Endothelial cell of umbilical vein (primary cell): ENCODE data around the gene ENAH. TPM values are rescaled to one million over a fixed set of nuclear protein-coding genes. Genes with fewer than 3 reads are reported as not detected.
A peak's percentile ranks its signal among the peaks of the same experiment; 100 is the strongest.

Experiments used
- BruUV-seq: library from RNA; stranded (reverse); fragments of 400-500 nt; replicated peaks from 2 replicates; lab custom pipeline; 2021; lab: Mats Ljungman, UMichigan
- CTCF ChIA-PET: fragments of 300-600, 350-600 bp; sonication (Branson Sonifier 250); formaldehyde crosslinking; loops from one replicate; lab custom pipeline; 2021; ENCODE audit warnings: antibody characterized with exemption, inconsistent platforms; lab: Charles Lee
- POLR2A ChIA-PET: fragments of 300-600, 350-600 bp; sonication (Branson Sonifier 250); formaldehyde crosslinking; loops from one replicate; lab custom pipeline; 2021; ENCODE audit warnings: antibody characterized with exemption, inconsistent platforms; lab: Charles Lee
- DNase-seq: peaks from one replicate; pipeline ENCODE4 v3.0.0-alpha.2; 2011; ENCODE audit warnings: low read depth, low spot score
- FAIRE-seq: peaks from 2 replicates; lab custom pipeline; 2011; peaks lifted over from hg19 to GRCh38; lab: Jason Lieb, UNC
- H2AFZ ChIP-seq: 2 replicates; pipeline ENCODE4 v1.6.0; 2012; ENCODE audit warnings: low read depth, low read length, control low read depth, inconsistent platforms
- H3K27ac ChIP-seq: 2 replicates; pipeline ENCODE4 v1.5.1; 2011; ENCODE audit warnings: low read depth, mild to moderate bottlenecking, control low read depth, low read length, moderate library complexity; ENCODE audit not compliant: insufficient read depth
- H3K27me3 ChIP-seq, 2 experiments: 2 replicates each; pipeline versions ENCODE4 v1.6.0 to v1.6.1; 2011; ENCODE audit warnings: low read length in 2 of 2, mixed read lengths in 1 of 2; ENCODE audit not compliant: control insufficient read depth in 2 of 2, insufficient read depth in 2 of 2
- H3K36me3 ChIP-seq, 2 experiments: 2 replicates in 1 of 2; 3 replicates in 1 of 2; pipeline ENCODE4 v1.5.1; 2011; ENCODE audit warnings: low read length in 2 of 2, mild to moderate bottlenecking in 1 of 2, moderate library complexity in 1 of 2; ENCODE audit not compliant: control insufficient read depth in 2 of 2, insufficient read depth in 2 of 2; ENCODE audit errors: extremely low read depth in 1 of 2
- H3K4me1 ChIP-seq: 3 replicates; pipeline ENCODE4 v1.5.1; 2011; ENCODE audit warnings: mild to moderate bottlenecking, low read length; ENCODE audit not compliant: control insufficient read depth, insufficient read depth; ENCODE audit errors: extremely low read depth
- H3K4me2 ChIP-seq: 2 replicates; pipeline ENCODE4 v1.6.1; 2011; ENCODE audit warnings: low read length, control low read depth, mixed read lengths; ENCODE audit not compliant: insufficient read depth
- H3K4me3 ChIP-seq, 3 experiments: fragments of 200-600 bp in 1 of 3; sonication (generic), shearing (Covaris generic) in 1 of 3; replicated peaks in 1 of 3; 2 replicates each; pipeline ENCODE4 v1.5.1; 2011 to 2016; ENCODE audit warnings: control low read depth in 3 of 3, low read length in 3 of 3, mild to moderate bottlenecking in 2 of 3, inconsistent platforms in 1 of 3, low read depth in 1 of 3, moderate library complexity in 1 of 3; ENCODE audit not compliant: insufficient read depth in 1 of 3
- H3K79me2 ChIP-seq: 2 replicates; pipeline ENCODE4 v1.6.0; 2012; ENCODE audit warnings: low read length, inconsistent platforms; ENCODE audit not compliant: control insufficient read depth, insufficient read depth
- H3K9ac ChIP-seq: replicated peaks from 2 replicates; pipeline ENCODE3; 2011; ENCODE audit warnings: low read length, control low read depth; ENCODE audit not compliant: insufficient read depth; ENCODE audit errors: extremely low read depth
- H3K9me1 ChIP-seq: replicated peaks from 3 replicates; pipeline ENCODE4 v1.6.0; 2011; ENCODE audit warnings: mild to moderate bottlenecking, low read length; ENCODE audit not compliant: control insufficient read depth, insufficient read depth; ENCODE audit errors: extremely low read depth
- H3K9me3 ChIP-seq: replicated peaks from 2 replicates; pipeline ENCODE4 v1.5.1; 2012; ENCODE audit warnings: low read length, inconsistent platforms; ENCODE audit not compliant: control insufficient read depth, insufficient read depth
- H4K20me1 ChIP-seq: replicated peaks from 2 replicates; pipeline ENCODE3; 2011; ENCODE audit warnings: mild to moderate bottlenecking, low read length; ENCODE audit not compliant: control insufficient read depth, insufficient read depth; ENCODE audit errors: extremely low read depth
- CTCF ChIP-seq, 2 donors: IDR thresholded peaks; 1 replicate in 1 of 2; 2 replicates in 1 of 2; pipeline ENCODE4 v1.5.1; 2011; ENCODE audit warnings: low read length in 2 of 2, mild to moderate bottlenecking in 2 of 2, moderate library complexity in 2 of 2, control low read depth in 1 of 2, inconsistent platforms in 1 of 2, low read depth in 1 of 2; ENCODE audit not compliant: insufficient read depth in 1 of 2; ENCODE audit errors: extremely low read depth in 1 of 2
- EZH2 ChIP-seq: IDR thresholded peaks from 2 replicates; pipeline ENCODE4 v1.6.1; 2012; ENCODE audit warnings: borderline replicate concordance, low read depth, mild to moderate bottlenecking, moderate library complexity, low read length, inconsistent platforms; ENCODE audit not compliant: severe bottlenecking
- FOS ChIP-seq: IDR thresholded peaks from 2 replicates; pipeline ENCODE4 v1.6.1; 2011; ENCODE audit warnings: mild to moderate bottlenecking, low read length, moderate library complexity, borderline replicate concordance; ENCODE audit not compliant: insufficient read depth
- GATA2 ChIP-seq: IDR thresholded peaks from 2 replicates; pipeline ENCODE4 v1.7.0; 2011; ENCODE audit warnings: low read depth, mild to moderate bottlenecking, moderate library complexity, mixed read lengths, low read length; ENCODE audit not compliant: insufficient read length, insufficient read depth
- JUN ChIP-seq: IDR thresholded peaks from 2 replicates; pipeline ENCODE4 v1.6.1; 2011; ENCODE audit warnings: borderline replicate concordance, low read depth; ENCODE audit not compliant: insufficient read length, insufficient read depth
- MAX ChIP-seq: IDR thresholded peaks from 2 replicates; pipeline ENCODE4 v1.6.1; 2011; ENCODE audit not compliant: insufficient read depth, insufficient read length
- MYC ChIP-seq: IDR thresholded peaks from one replicate; pipeline ENCODE4 v1.6.1; 2011; ENCODE audit warnings: mild to moderate bottlenecking, low read depth, low read length
- POLR2A ChIP-seq: IDR thresholded peaks from 2 replicates; pipeline ENCODE4 v1.6.1; 2012; ENCODE audit warnings: low read depth, mild to moderate bottlenecking, control low read depth, low read length
- POLR2AphosphoS5 ChIP-seq: IDR thresholded peaks from 2 replicates; pipeline ENCODE4 v1.6.1; 2012; ENCODE audit warnings: low read depth, mild to moderate bottlenecking, control low read depth, low read length, moderate library complexity; ENCODE audit not compliant: insufficient read depth
- dilution Hi-C: fragments of 300-500 bp; cut with MboI; formaldehyde crosslinking; loops from one replicate; pipeline ENCODE4 v1.15.0; 2019; ENCODE audit warnings: low sequenced_read_pairs; ENCODE audit not compliant: extremely low pct_ligation_motif_present
- intact Hi-C: fragments of 100-400 bp; cut with micrococcal nuclease; formaldehyde crosslinking; loops from one replicate; pipeline ENCODE4 v1.10.0; 2022
- polyA plus RNA-seq, 4 experiments: library from polyadenylated mRNA; depleted of rRNA in 3 of 4; stranded (reverse) in 3 of 4; unstranded in 1 of 4; fragments of >200 nt; gene quantifications; 2 replicates each; pipeline versions ENCODE4 v1.2.1 to v1.2.3, GENCODE V29; 2011 to 2012; ENCODE audit warnings: missing spikeins in 1 of 4
- total RNA-seq: library from RNA; stranded (reverse); gene quantifications from 2 replicates; pipeline ENCODE4 v1.2.3, GENCODE V29; 2021

The ENAH gene
- total and polyA plus RNA-seq, 2 donors (not counting 3 experiments of a cell fraction or from before 2014, with no cell fraction given) = 19.9 to 95.6 TPM

GRCh38 chr1:225509770-225510169 lies 143.2 kb downstream of the ENAH start:
- no peak for FAIRE-seq
- ChIA-PET CTCF (interaction anchor here (2.4 kb wide), 1 partner anchor 13 kb away, joined by 15 read pairs; no protein-coding TSS in a partner anchor), POLR2A (no interaction called here)
- Histone ChIP-seq H3K36me3 (peaks cover 4 to 5% of the 10 kb centered on the region in 2 experiments), H3K4me2 (no peak overlapping the region), H3K79me2 (no peaks in the 10 kb centered on the region), H3K9me3 (no peaks in the 10 kb centered on the region), H3K9ac (no peak overlapping the region), H4K20me1 (no peaks in the 10 kb centered on the region), H3K27ac (peak overlapping the region; percentile 72), H3K9me1 (no peaks in the 10 kb centered on the region), H3K4me3 (no peak overlapping the region), H3K27me3 (no peaks in the 10 kb centered on the region), H2AFZ (no peak overlapping the region), H3K4me1 (peaks cover 23% of the 10 kb centered on the region)
- dilution Hi-C loops (no loop called here), intact Hi-C loops (loop anchor here (5.0 kb wide), 1 partner anchor 253 kb away; no protein-coding TSS in a partner anchor)
- BruUV-seq = no TSS peak
- DNase-seq = peak; percentile 49
- TF ChIP-seq POLR2AphosphoS5 (no peak), MAX (no peak), CTCF (IDR thresholded peaks at IDR 0.05; ENCODE audit: extremely low read depth in 1 of 2, insufficient read depth in 1 of 2, low read depth in 1 of 2, low read length in 2 of 2) (no peak), POLR2A (no peak), FOS (peak; percentile 36), JUN (peak; percentile 28), MYC (no peak), EZH2 (no peak), GATA2 (no peak)
